ENCODE data around the gene KDM2B.

KDM2B gene

GRCh38 chr12:121580959-121581685 lies at the start of gene KDM2B:
Gene KDM2B, minus strand, starts transcription at chr12:121581023. Its CDS starts 112 bp downstream, at chr12:121580911.
- in situ Hi-C loops (cut with MboI; ENCODE audit: low sequenced_read_pairs), result no loop called here

GRCh38 chr12:121628536-121628935 lies 47.7 kb upstream of the KDM2B start:
- in situ Hi-C loops (cut with MboI; ENCODE audit: low sequenced_read_pairs), result no loop called here

GRCh38 chr12:121628037-121628436 lies 47.2 kb upstream of the KDM2B start:
- in situ Hi-C loops (cut with MboI; ENCODE audit: low sequenced_read_pairs), result no loop called here

- in situ Hi-C loops (cut with MboI; ENCODE audit: low sequenced_read_pairs), result no loop called here
These were observed 46.2 kb upstream of the KDM2B start for GRCh38 chr12:121626853-121627640.

- in situ Hi-C loops (cut with MboI; ENCODE audit: low sequenced_read_pairs), result no loop called here
These were observed 45.4 kb upstream of the KDM2B start, which contains the start of gene ORAI1 for GRCh38 chr12:121626087-121626852. Gene ORAI1, plus strand, starts transcription at chr12:121626530.

- in situ Hi-C loops (cut with MboI; ENCODE audit: low sequenced_read_pairs), result no loop called here
These were observed 39.6 kb upstream of the KDM2B start for GRCh38 chr12:121620333-121620891.

GRCh38 chr12:121618659-121619233 lies 37.9 kb upstream of the KDM2B start:
- in situ Hi-C loops (cut with MboI; ENCODE audit: low sequenced_read_pairs), result no loop called here

GRCh38 chr12:121614872-121615467 lies 34.1 kb upstream of the KDM2B start:
- in situ Hi-C loops (cut with MboI; ENCODE audit: low sequenced_read_pairs), result no loop called here

- in situ Hi-C loops (cut with MboI; ENCODE audit: low sequenced_read_pairs), result no loop called here
These were observed 32.6 kb upstream of the KDM2B start for GRCh38 chr12:121613462-121613861.

GRCh38 chr12:121611306-121611705 lies 30.5 kb upstream of the KDM2B start:
- in situ Hi-C loops (cut with MboI; ENCODE audit: low sequenced_read_pairs), result no loop called here

GRCh38 chr12:121610239-121611149 lies 29.7 kb upstream of the KDM2B start:
- in situ Hi-C loops (cut with MboI; ENCODE audit: low sequenced_read_pairs), result no loop called here

GRCh38 chr12:121608301-121608700 lies 27.5 kb upstream of the KDM2B start:
- in situ Hi-C loops (cut with MboI; ENCODE audit: low sequenced_read_pairs), result no loop called here

- in situ Hi-C loops (cut with MboI; ENCODE audit: low sequenced_read_pairs), result no loop called here
These were observed 22.8 kb upstream of the KDM2B start for GRCh38 chr12:121603581-121603980.

GRCh38 chr12:121602766-121603165 lies 21.9 kb upstream of the KDM2B start:
- in situ Hi-C loops (cut with MboI; ENCODE audit: low sequenced_read_pairs), result no loop called here

GRCh38 chr12:121600702-121601336 lies 20.0 kb upstream of the KDM2B start:
- in situ Hi-C loops (cut with MboI; ENCODE audit: low sequenced_read_pairs), result no loop called here

GRCh38 chr12:121596526-121596925 lies 15.7 kb upstream of the KDM2B start:
- in situ Hi-C loops (cut with MboI; ENCODE audit: low sequenced_read_pairs), result no loop called here

- in situ Hi-C loops (cut with MboI; ENCODE audit: low sequenced_read_pairs), result no loop called here
These were observed 14.7 kb upstream of the KDM2B start for GRCh38 chr12:121595520-121595919.

- in situ Hi-C loops (cut with MboI; ENCODE audit: low sequenced_read_pairs), result no loop called here
These were observed 11.5 kb upstream of the KDM2B start for GRCh38 chr12:121592320-121592719.

All from hTERT RPE-1 (cell line).